Pancreas (tissue), 10 donors: Measurements from ENCODE around the gene HACE1. TPM values are rescaled to one million over a fixed set of nuclear protein-coding genes. Genes with fewer than 3 reads are reported as not detected.
"Not testable (repeated sequence)": the region's sequence is repeated elsewhere in the genome, so short reads cannot be mapped to it uniquely, and the experiment has no call there.

ENCODE experiments used
- ATAC-seq, 4 donors: fragments of 200-7000 bp; cut with Tn5 transposase; one replicate each; pipeline versions ENCODE4 v1.8.0 to v1.9.1; 2020; ENCODE audit warnings: mild to moderate bottlenecking in 4 of 4, moderate library complexity in 4 of 4
- DNase-seq, 6 donors: peaks; one replicate each; pipeline ENCODE4 v3.0.0-alpha.2; 2020
- FAIRE-seq: peaks from 2 replicates; lab custom pipeline; 2012; peaks lifted over from hg19 to GRCh38; lab: Jason Lieb, UNC
- H3K27ac ChIP-seq, 4 donors: fragments of 200-600 bp; sonication (generic); 1 replicate in 3 of 4; 2 replicates in 1 of 4; pipeline versions ENCODE4 v1.5.0 to v1.8.0; 2020
- H3K27me3 ChIP-seq, 4 donors: fragments of 200-600 bp; one replicate each; pipeline ENCODE4 v1.8.0; 2021
- H3K36me3 ChIP-seq, 3 donors: fragments of 200-600 bp; sonication (generic) in 1 of 3; one replicate each; pipeline versions ENCODE4 v1.5.0 to v1.8.0; 2020 to 2021
- H3K4me1 ChIP-seq, 3 donors: fragments of 200-600 bp; one replicate each; pipeline ENCODE4 v1.8.0; 2021
- H3K4me3 ChIP-seq, 4 donors: fragments of 200-600 bp; sonication (generic) in 2 of 4; one replicate each; pipeline versions ENCODE4 v1.5.0 to v1.8.0; 2020 to 2021
- H3K9me3 ChIP-seq, 4 donors: fragments of 200-600 bp; one replicate each; pipeline ENCODE4 v1.8.0; 2021
- CTCF ChIP-seq, 4 donors: fragments of 200-600 bp; sonication (generic) in 3 of 4; IDR thresholded peaks; one replicate each; pipeline versions ENCODE4 v1.5.0 to v1.8.0; 2021; ENCODE audit warnings: antibody characterized with exemption in 4 of 4
- WGBS, 2 donors: extraction: QIAGEN DNeasy Blood & Tissue Kit; methylation state at CpG; one replicate each; pipeline ENCODE4 v1.1.7; 2013; 5-methylcytosine and 5-hydroxymethylcytosine counted together
- intact Hi-C, 3 donors: fragments of 100-400 bp; cut with DNase I; formaldehyde crosslinking; loops; one replicate each; pipeline versions ENCODE4 v1.11.1 to v1.14.2; 2022
- polyA plus RNA-seq, 2 donors: library from polyadenylated mRNA; stranded (reverse); fragments of 200-250 nt; gene quantifications; one replicate each; pipeline ENCODE4 v1.2.3, GENCODE V29; 2013
- total RNA-seq, 6 donors: library from RNA; stranded (reverse); fragmentation: NEBNext Ultra II Directional in 4 of 6; extraction: Animal tissue kit (Norgen Biotek cat#: 25700) in 4 of 6; gene quantifications; one replicate each; pipeline versions ENCODE4 v1.2.1 to v1.2.4, GENCODE V29; 2021 to 2023
- donor health status: healthy with polysubstance abuse.
- donor health status: DM: no; HTN: no; CAD: no; lungs with moderate emphysema.
- donor health status: DM: no; HTN: no; CAD: no.
- donor health status: control.
- donor health status: control.
- donor health status: Bipolar disorder and iron deficiency.
- donor health status: DM: yes; HTN: yes; CAD: no.
- donor health status: DM: no; HTN: no; CAD: no.
- donor health status: DM: no; HTN: no; CAD: no.
- donor health status: DM: yes; HTN: yes; CAD: no.

The HACE1 gene
- total RNA-seq (1 to 10 TPM; 2.8 to 8.5 (median 4.1) TPM), polyA plus RNA-seq (1 to 10 TPM; 3.5 to 5.9 TPM)

- Histone ChIP-seq H3K4me1 (peaks cover 0 to 9% (median 4%) of the 10 kb centered on the region in 3 donors), H3K4me3 (peak within 1 kb of the TSS; percentile 68 to 99 (median 78)), H3K27ac (peak within 1 kb of the TSS in 3 of 4 donors; percentile 22 to 44 (median 34)), H3K27me3 (no peaks in the 10 kb centered on the region), H3K9me3 (no peaks in the 10 kb centered on the region), H3K36me3 (no peaks in the 10 kb centered on the region)
- FAIRE-seq (no peak), DNase-seq (peak; percentile 84 to 93 (median 86)), ATAC-seq (peak; percentile 99 to 100 (median 100))
- intact Hi-C loops: no loop called here
- 0 to 1% methylated on average over 65 to 89 of the region's 89 CpGs for WGBS, 2 donors
- peak in 1 of 4 donors; percentile 16 for TF ChIP-seq CTCF (IDR thresholded peaks at IDR 0.05)
These were observed at the start of gene HACE1 for GRCh38 chr6:104859225-104860146. TSS of gene HACE1 (minus strand) at chr6:104859919. CDS start at chr6:104859642, 277 bp downstream.

GRCh38 chr6:104908888-104909525, 49.3 kb upstream of the HACE1 start:
- TF ChIP-seq CTCF (IDR thresholded peaks at IDR 0.05): no peak
- 53 to 69% methylated on average over 2 of the region's 2 CpGs for WGBS, 2 donors
- H3K36me3 ChIP-seq: no peaks in the 10 kb centered on the region
- FAIRE-seq: no peak
- no peak for ATAC-seq
- H3K9me3 ChIP-seq: no peaks in the 10 kb centered on the region
- H3K27ac ChIP-seq: no peak overlapping the region
- no peaks in the 10 kb centered on the region for H3K27me3 ChIP-seq
- DNase-seq: no peak
- intact Hi-C loops: no loop called here
- no peak overlapping the region for H3K4me3 ChIP-seq
- no peaks in the 10 kb centered on the region for H3K4me1 ChIP-seq

- no peak for FAIRE-seq
- ATAC-seq: no peak
- H3K4me3 ChIP-seq: no peak overlapping the region
- no peak for DNase-seq
- TF ChIP-seq CTCF (IDR thresholded peaks at IDR 0.05): no peak
- 72 to 74% methylated on average over 6 of the region's 6 CpGs for WGBS, 2 donors
- no peaks in the 10 kb centered on the region for H3K36me3 ChIP-seq
- no peak overlapping the region for H3K27ac ChIP-seq
- no peaks in the 10 kb centered on the region for H3K9me3 ChIP-seq
- no peaks in the 10 kb centered on the region for H3K4me1 ChIP-seq
- intact Hi-C loops: no loop called here
- no peaks in the 10 kb centered on the region for H3K27me3 ChIP-seq
These were observed 48.5 kb upstream of the HACE1 start for GRCh38 chr6:104908031-104908887.

- H3K27ac ChIP-seq, H3K4me3 ChIP-seq, intact Hi-C loops, DNase-seq, H3K4me1 ChIP-seq, ATAC-seq, H3K36me3 ChIP-seq, H3K9me3 ChIP-seq, H3K27me3 ChIP-seq, FAIRE-seq: not testable (repeated sequence)
- 70 to 77% methylated on average over 7 of the region's 7 CpGs for WGBS, 2 donors
These were observed 39.2 kb upstream of the HACE1 start for GRCh38 chr6:104898893-104899292.

GRCh38 chr6:104896914-104897313, 37.2 kb upstream of the HACE1 start:
- DNase-seq: no peak
- 67% methylated on average over 5 of the region's 5 CpGs for WGBS, 2 donors
- no peak for FAIRE-seq

More at GRCh38 chr6:104896914-104897313, 37.2 kb upstream of the HACE1 start:
- intact Hi-C loops: no loop called here
- H3K27me3 ChIP-seq: no peaks in the 10 kb centered on the region
- no peaks in the 10 kb centered on the region for H3K9me3 ChIP-seq
- no peak overlapping the region for H3K27ac ChIP-seq
- no peaks in the 10 kb centered on the region for H3K36me3 ChIP-seq
- TF ChIP-seq CTCF (IDR thresholded peaks at IDR 0.05): no peak
- no peaks in the 10 kb centered on the region for H3K4me1 ChIP-seq
- H3K4me3 ChIP-seq: no peak overlapping the region
- no peak for ATAC-seq
